ENCODE data around the gene SLC35F3.
"Not testable (repeated sequence)": the region's sequence is repeated elsewhere in the genome, so short reads cannot be mapped to it uniquely, and the experiment has no call there.

The SLC35F3 gene

GRCh38 chr1:234152344-234152743 lies 247.9 kb downstream of the SLC35F3 start:
- not testable (repeated sequence) for DNase-seq

- DNase-seq = peak; percentile 84
Observed at GRCh38 chr1:234154320-234155251, 250.1 kb downstream of the SLC35F3 start.

GRCh38 chr1:234162661-234163060 lies 258.2 kb downstream of the SLC35F3 start:
- no peak for DNase-seq

GRCh38 chr1:234163267-234163919 lies 258.9 kb downstream of the SLC35F3 start:
- DNase-seq = no peak

GRCh38 chr1:234164098-234164709 lies 259.7 kb downstream of the SLC35F3 start:
- no peak for DNase-seq

GRCh38 chr1:234168061-234168724 lies 263.7 kb downstream of the SLC35F3 start:
- DNase-seq = no peak

GRCh38 chr1:234169161-234169849 lies 264.8 kb downstream of the SLC35F3 start:
- DNase-seq = no peak

GRCh38 chr1:234170067-234170466 lies 265.6 kb downstream of the SLC35F3 start:
- DNase-seq = no peak

- peak; percentile 20 for DNase-seq
Observed at GRCh38 chr1:234170622-234171021, 266.1 kb downstream of the SLC35F3 start.

GRCh38 chr1:234173968-234174367 lies 269.5 kb downstream of the SLC35F3 start:
- no peak for DNase-seq

- no peak for DNase-seq
Observed at GRCh38 chr1:234175363-234175762, 270.9 kb downstream of the SLC35F3 start.

GRCh38 chr1:234176000-234176399 lies 271.5 kb downstream of the SLC35F3 start:
- DNase-seq = no peak

GRCh38 chr1:234176847-234177246 lies 272.4 kb downstream of the SLC35F3 start:
- DNase-seq = not testable (repeated sequence)

- no peak for DNase-seq
Observed at GRCh38 chr1:234185438-234185837, 281.0 kb downstream of the SLC35F3 start.

- no peak for DNase-seq
Observed at GRCh38 chr1:234186037-234186688, 281.7 kb downstream of the SLC35F3 start.

- DNase-seq = peak; percentile 7
Observed at GRCh38 chr1:234188454-234188792, 283.9 kb downstream of the SLC35F3 start.

- no peak for DNase-seq
Observed at GRCh38 chr1:234197839-234198238, 293.4 kb downstream of the SLC35F3 start.

- no peak for DNase-seq
Observed at GRCh38 chr1:234199476-234200127, 295.1 kb downstream of the SLC35F3 start.

GRCh38 chr1:234200566-234200965 lies 296.1 kb downstream of the SLC35F3 start:
- no peak for DNase-seq

GRCh38 chr1:234201600-234201999 lies 297.1 kb downstream of the SLC35F3 start:
- DNase-seq = no peak

- DNase-seq = no peak
Observed at GRCh38 chr1:234205966-234206365, 301.5 kb downstream of the SLC35F3 start.

Data from OCI-M1 (cell line).